ENCODE results near the gene MAN1C1.

GRCh38 chr1:25651036-25651640 is 34.5 kb downstream of the MAN1C1 start:
- TF ChIP-seq CTCF (IDR thresholded peaks at IDR 0.05) (no peak), POLR2A (IDR thresholded peaks at IDR 0.05) (no peak)
